ENCODE measurements around the gene SRC.

DNA sequence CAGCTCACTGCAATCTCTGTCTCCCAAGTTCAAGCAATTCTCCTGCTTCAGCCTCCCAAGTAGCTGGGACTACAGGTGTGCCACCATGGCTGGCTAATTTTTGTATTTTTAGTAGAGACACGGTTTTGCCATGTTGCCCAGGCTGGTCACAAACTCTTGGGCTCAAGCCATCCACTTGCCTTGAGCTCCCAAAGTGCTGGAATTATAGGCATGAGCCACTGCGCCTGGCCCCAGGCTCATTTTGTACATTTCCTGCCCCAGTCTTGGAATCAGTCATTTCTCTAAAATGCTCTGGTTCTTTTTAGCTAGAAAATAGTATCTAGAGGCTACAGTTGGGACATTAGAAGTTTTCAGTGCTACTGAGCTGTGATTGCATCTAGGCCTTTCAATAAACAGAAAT, 43.0 kb upstream of the SRC start:
- TF ChIP-seq, protein P1, sequence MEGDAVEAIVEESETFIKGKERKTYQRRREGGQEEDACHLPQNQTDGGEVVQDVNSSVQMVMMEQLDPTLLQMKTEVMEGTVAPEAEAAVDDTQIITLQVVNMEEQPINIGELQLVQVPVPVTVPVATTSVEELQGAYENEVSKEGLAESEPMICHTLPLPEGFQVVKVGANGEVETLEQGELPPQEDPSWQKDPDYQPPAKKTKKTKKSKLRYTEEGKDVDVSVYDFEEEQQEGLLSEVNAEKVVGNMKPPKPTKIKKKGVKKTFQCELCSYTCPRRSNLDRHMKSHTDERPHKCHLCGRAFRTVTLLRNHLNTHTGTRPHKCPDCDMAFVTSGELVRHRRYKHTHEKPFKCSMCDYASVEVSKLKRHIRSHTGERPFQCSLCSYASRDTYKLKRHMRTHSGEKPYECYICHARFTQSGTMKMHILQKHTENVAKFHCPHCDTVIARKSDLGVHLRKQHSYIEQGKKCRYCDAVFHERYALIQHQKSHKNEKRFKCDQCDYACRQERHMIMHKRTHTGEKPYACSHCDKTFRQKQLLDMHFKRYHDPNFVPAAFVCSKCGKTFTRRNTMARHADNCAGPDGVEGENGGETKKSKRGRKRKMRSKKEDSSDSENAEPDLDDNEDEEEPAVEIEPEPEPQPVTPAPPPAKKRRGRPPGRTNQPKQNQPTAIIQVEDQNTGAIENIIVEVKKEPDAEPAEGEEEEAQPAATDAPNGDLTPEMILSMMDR (IDR thresholded peaks at IDR 0.05; ENCODE audit: low read length): no peak
- no peak for TF ChIP-seq EZH2 (IDR thresholded peaks at IDR 0.05; ENCODE audit: borderline replicate concordance, low read length)

All from OCI-LY1 (cell line).